ENCODE data around the gene SLC39A12. TPM values are rescaled to one million over a fixed set of nuclear protein-coding genes. Genes with fewer than 3 reads are reported as not detected.

The SLC39A12 gene
- total and polyA plus RNA-seq, 10 donors, result 0.06 to 0.37 (median 0.11) TPM; not detected in 2

DNA sequence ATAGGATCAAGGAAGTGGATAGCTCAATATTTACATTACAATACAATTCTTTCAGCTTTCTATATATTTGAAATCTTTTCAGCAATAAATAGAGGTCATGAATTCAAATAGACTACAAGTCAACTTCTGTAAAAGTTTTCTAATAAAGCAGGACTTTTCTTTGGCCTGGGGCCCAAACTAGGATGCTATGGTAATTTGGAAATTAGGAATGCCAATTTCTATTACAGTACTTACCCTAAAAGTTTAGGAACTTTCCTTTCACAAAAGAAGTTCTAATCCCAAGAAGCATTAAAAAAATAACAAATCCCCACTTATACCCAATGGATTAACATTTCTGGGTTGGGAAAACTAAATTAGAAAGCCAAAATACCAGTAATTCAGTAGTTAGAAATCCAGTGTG lies 40.5 kb downstream of the SLC39A12 start:
- no peak overlapping the region for H3K4me3 ChIP-seq
- no peaks in the 10 kb centered on the region for H3K36me3 ChIP-seq
- H3K9me3 ChIP-seq, result no peaks in the 10 kb centered on the region
- no peak for DNase-seq
- TF ChIP-seq, protein P1, sequence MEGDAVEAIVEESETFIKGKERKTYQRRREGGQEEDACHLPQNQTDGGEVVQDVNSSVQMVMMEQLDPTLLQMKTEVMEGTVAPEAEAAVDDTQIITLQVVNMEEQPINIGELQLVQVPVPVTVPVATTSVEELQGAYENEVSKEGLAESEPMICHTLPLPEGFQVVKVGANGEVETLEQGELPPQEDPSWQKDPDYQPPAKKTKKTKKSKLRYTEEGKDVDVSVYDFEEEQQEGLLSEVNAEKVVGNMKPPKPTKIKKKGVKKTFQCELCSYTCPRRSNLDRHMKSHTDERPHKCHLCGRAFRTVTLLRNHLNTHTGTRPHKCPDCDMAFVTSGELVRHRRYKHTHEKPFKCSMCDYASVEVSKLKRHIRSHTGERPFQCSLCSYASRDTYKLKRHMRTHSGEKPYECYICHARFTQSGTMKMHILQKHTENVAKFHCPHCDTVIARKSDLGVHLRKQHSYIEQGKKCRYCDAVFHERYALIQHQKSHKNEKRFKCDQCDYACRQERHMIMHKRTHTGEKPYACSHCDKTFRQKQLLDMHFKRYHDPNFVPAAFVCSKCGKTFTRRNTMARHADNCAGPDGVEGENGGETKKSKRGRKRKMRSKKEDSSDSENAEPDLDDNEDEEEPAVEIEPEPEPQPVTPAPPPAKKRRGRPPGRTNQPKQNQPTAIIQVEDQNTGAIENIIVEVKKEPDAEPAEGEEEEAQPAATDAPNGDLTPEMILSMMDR (IDR thresholded peaks at IDR 0.05 in 8 of 11, conservative IDR thresholded peaks at IDR 0.05 in 3 of 11), result no peak
- TF ChIP-seq POLR2A (IDR thresholded peaks at IDR 0.05), result no peak
- no peak for TF ChIP-seq POLR2AphosphoS5 (IDR thresholded peaks at IDR 0.05)
- H3K27ac ChIP-seq, result no peak overlapping the region
- intact Hi-C loops (cut with DNase I; ENCODE audit: low total_unique reads), result no loop called here
- H3K27me3 ChIP-seq (replicated peaks in 1 of 7), result no peaks in the 10 kb centered on the region
- H3K4me1 ChIP-seq, result no peaks in the 10 kb centered on the region

DNA sequence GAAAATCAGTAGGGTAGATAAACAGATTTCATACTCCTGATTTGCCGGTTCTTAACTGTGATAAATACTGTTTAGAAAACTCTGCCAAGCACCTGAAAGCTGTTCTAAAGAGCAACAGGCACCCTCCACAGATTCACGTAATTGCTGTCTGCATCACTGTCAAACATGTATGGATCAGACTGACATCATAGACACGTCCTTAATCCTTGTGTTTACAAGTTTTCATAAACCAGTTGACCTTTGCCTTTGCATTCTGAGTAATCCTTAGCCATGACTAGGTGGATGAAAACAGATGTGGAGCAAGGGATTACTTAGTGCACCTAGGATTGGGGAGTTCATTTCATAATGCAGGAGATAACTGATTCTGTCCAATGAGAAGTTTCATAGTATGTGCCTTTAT lies 41.6 kb downstream of the SLC39A12 start:
- H3K4me3 ChIP-seq, result no peak overlapping the region
- no peak overlapping the region for H3K27ac ChIP-seq
- H3K4me1 ChIP-seq, result no peaks in the 10 kb centered on the region
- TF ChIP-seq POLR2A (IDR thresholded peaks at IDR 0.05) (no peak), POLR2AphosphoS5 (IDR thresholded peaks at IDR 0.05) (no peak)
- TF ChIP-seq, protein P1 (IDR thresholded peaks at IDR 0.05 in 8 of 11, conservative IDR thresholded peaks at IDR 0.05 in 3 of 11), result no peak
- WGBS, 5 donors, result 73 to 86% (median 75%) methylated on average over 3 of the region's 3 CpGs
- no peaks in the 10 kb centered on the region for H3K36me3 ChIP-seq
- DNase-seq, result no peak
- intact Hi-C loops (cut with DNase I; ENCODE audit: low total_unique reads), result no loop called here
- no peaks in the 10 kb centered on the region for H3K27me3 ChIP-seq (replicated peaks in 1 of 7)
- no peaks in the 10 kb centered on the region for H3K9me3 ChIP-seq

DNA sequence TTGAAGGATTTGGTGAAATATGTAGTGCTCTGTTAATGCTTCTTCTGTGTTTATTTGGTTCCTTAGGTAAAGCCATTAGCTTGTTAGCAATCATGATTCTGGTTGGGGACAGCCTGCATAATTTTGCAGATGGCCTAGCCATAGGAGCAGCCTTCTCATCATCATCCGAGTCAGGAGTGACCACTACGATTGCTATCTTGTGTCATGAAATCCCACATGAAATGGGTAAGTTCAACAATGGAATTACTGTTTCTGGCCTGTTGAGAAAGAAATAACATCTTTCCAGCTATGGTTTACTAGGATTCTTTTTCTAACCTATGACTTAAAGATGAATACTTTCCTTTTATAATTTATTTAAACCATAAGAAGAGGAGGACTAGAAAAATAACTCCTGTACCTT lies 48.9 kb downstream of the SLC39A12 start:
- intact Hi-C loops (cut with DNase I; ENCODE audit: low total_unique reads), result no loop called here
- no peak overlapping the region for H3K4me3 ChIP-seq
- H3K27me3 ChIP-seq (replicated peaks in 1 of 7), result no peaks in the 10 kb centered on the region
- no peak for DNase-seq
- H3K9me3 ChIP-seq, result no peaks in the 10 kb centered on the region
- 91 to 96% (median 92%) methylated on average over 2 of the region's 2 CpGs for WGBS, 5 donors
- no peak for TF ChIP-seq POLR2A (IDR thresholded peaks at IDR 0.05)
- TF ChIP-seq, protein P1 (IDR thresholded peaks at IDR 0.05 in 8 of 11, conservative IDR thresholded peaks at IDR 0.05 in 3 of 11), result no peak
- no peak for TF ChIP-seq POLR2AphosphoS5 (IDR thresholded peaks at IDR 0.05)
- no peak overlapping the region for H3K27ac ChIP-seq
- peaks cover 0 to 3% (median 0%) of the 10 kb centered on the region in 6 donors for H3K4me1 ChIP-seq
- H3K36me3 ChIP-seq, result no peaks in the 10 kb centered on the region

DNA sequence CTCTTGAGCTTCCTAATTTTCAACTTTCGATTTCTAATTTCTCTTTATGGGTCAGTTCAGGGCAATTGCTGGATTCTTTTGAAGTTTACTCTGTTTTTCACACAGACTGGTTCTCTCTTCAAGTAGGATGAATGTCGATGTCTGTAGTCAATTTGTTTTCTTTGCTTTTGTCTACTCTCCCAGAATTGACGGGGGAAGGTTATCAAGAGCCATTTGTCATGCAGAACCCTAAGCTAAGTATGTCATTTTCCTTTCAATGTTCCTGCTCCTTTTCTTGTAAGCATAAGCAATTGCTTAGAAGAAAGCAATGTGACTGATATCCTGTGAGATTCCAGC lies 53.7 kb downstream of the SLC39A12 start:
- 30 to 46% (median 43%) methylated on average over 3 of the region's 3 CpGs for WGBS, 5 donors
- no peaks in the 10 kb centered on the region for H3K9me3 ChIP-seq
- intact Hi-C loops (cut with DNase I; ENCODE audit: low total_unique reads), result no loop called here
- TF ChIP-seq, protein P1 (IDR thresholded peaks at IDR 0.05 in 8 of 11, conservative IDR thresholded peaks at IDR 0.05 in 3 of 11), result no peak
- TF ChIP-seq POLR2AphosphoS5 (IDR thresholded peaks at IDR 0.05), result no peak
- no peak for TF ChIP-seq POLR2A (IDR thresholded peaks at IDR 0.05)
- no peaks in the 10 kb centered on the region for H3K27me3 ChIP-seq (replicated peaks in 1 of 7)
- no peak overlapping the region for H3K4me3 ChIP-seq
- no peaks in the 10 kb centered on the region for H3K36me3 ChIP-seq
- H3K4me1 ChIP-seq, result peaks cover 0 to 3% (median 0%) of the 10 kb centered on the region in 6 donors
- H3K27ac ChIP-seq, result no peak overlapping the region
- DNase-seq, result no peak

Data from spleen (tissue), 11 donors.